HL-60 (cell line): ENCODE measurements around the gene CDH5.

Experiments used
- DNase-seq, 2 experiments: peaks; one replicate each; pipeline ENCODE4 v3.0.0-alpha.2; 2010 to 2020; ENCODE audit warnings: low read depth in 1 of 2, low spot score in 1 of 2
- H3K27ac ChIP-seq: fragments of 250-450 bp; sonication (Bioruptor Pico); replicated peaks from 2 replicates; pipeline ENCODE4 v1.5.1; 2020; ENCODE audit warnings: mild to moderate bottlenecking, moderate library complexity
- H3K27me3 ChIP-seq: fragments of 250-450 bp; sonication (Bioruptor Pico); 2 replicates; pipeline ENCODE4 v1.5.1; 2021; ENCODE audit warnings: mild to moderate bottlenecking, moderate library complexity; ENCODE audit not compliant: insufficient read depth, poor library complexity, severe bottlenecking
- H3K4me3 ChIP-seq: replicated peaks from 2 replicates; pipeline ENCODE4 v1.5.1; 2011; ENCODE audit warnings: mild to moderate bottlenecking, control low read depth, low read length; ENCODE audit not compliant: insufficient read depth
- CTCF ChIP-seq: IDR thresholded peaks from one replicate; pipeline ENCODE4 v1.5.1; 2011; ENCODE audit warnings: low read length, control low read depth, inconsistent platforms; ENCODE audit not compliant: insufficient read depth
- GABPA ChIP-seq: IDR thresholded peaks from 2 replicates; pipeline ENCODE4 v1.6.1; 2012; ENCODE audit warnings: low read depth
- POLR2AphosphoS5 ChIP-seq: IDR thresholded peaks from 2 replicates; pipeline ENCODE4 v1.6.1; 2012; ENCODE audit warnings: low read depth
- REST ChIP-seq: IDR thresholded peaks from 2 replicates; pipeline ENCODE4 v1.6.1; 2012; ENCODE audit warnings: low read depth; ENCODE audit not compliant: insufficient replicate concordance
- SPI1 ChIP-seq: IDR thresholded peaks from 2 replicates; pipeline ENCODE4 v1.6.1; 2012; ENCODE audit warnings: low read depth, mild to moderate bottlenecking, borderline replicate concordance

Gene CDH5

DNA sequence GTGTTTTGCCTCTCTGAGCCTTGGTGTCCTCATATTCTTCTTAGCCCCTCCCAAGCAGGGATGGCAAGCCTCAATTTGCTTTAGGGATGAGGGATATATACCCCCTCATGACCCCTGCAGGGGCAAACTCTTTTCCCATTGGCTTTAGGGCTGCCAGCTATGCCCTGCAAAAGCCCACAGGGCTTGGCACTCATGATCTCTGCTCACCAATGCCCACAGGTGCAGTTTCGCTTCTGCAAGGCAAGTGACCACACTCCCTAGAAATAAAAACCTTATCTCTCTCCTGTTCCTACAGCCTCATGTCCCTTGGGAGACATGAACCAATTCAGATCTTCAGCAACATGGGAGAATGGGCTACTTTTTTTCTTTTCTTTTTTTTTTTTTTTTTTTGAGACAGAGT lies 69.4 kb downstream of the CDH5 start:
- peaks cover 15% of the 10 kb centered on the region for H3K27me3 ChIP-seq
- H3K4me3 ChIP-seq: no peak overlapping the region
- no peak for TF ChIP-seq CTCF
- TF ChIP-seq POLR2AphosphoS5: no peak
- TF ChIP-seq GABPA: no peak
- TF ChIP-seq REST: no peak
- TF ChIP-seq SPI1: no peak
- no peak overlapping the region for H3K27ac ChIP-seq
- no peak for DNase-seq

DNA sequence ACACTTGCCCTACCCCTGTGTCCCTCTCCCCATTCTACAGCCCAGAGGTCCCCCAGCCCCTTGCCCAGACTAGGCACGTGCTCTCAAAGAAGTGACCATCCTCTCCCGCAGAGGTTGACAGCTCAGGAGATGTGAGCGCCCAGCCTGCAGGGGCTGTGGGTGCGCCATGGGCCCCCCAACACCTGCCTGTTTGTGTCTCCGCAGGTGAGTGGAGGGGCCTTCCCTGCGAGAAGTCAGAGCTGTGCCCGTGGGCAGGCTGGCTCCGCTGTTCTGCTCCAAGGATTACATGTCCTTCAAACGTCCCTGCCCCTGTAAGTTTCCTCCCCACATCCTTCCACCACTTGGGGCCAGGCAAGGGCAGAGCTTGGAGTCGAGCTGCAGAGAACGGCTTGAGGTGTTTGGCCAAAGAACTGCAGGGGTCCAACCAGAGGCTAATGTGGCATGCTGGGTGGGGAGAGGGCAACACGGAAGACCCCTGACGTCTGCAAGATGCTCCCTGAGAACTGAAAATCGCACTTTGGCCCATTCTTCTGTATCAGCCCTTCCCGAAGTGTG lies 71.0 kb downstream of the CDH5 start:
- TF ChIP-seq CTCF (no peak), SPI1 (no peak), GABPA (no peak), POLR2AphosphoS5 (no peak), REST (no peak)
- no peak overlapping the region for H3K27ac ChIP-seq
- no peak overlapping the region for H3K4me3 ChIP-seq
- no peak for DNase-seq
- H3K27me3 ChIP-seq: peaks cover 4% of the 10 kb centered on the region

- H3K4me3 ChIP-seq: no peak overlapping the region
- DNase-seq: no peak
Measured at GRCh38 chr16:66438536-66438935, 72.0 kb downstream of the CDH5 start.

More at GRCh38 chr16:66438536-66438935, 72.0 kb downstream of the CDH5 start:
- no peak for TF ChIP-seq REST
- TF ChIP-seq CTCF: no peak
- no peak for TF ChIP-seq SPI1
- no peak for TF ChIP-seq GABPA
- peaks cover 2% of the 10 kb centered on the region for H3K27me3 ChIP-seq
- H3K27ac ChIP-seq: no peak overlapping the region
